ENCODE data around the gene DQX1. TPM values are rescaled to one million over a fixed set of nuclear protein-coding genes. Genes with fewer than 3 reads are reported as not detected.
"Not testable (repeated sequence)": the region's sequence is repeated elsewhere in the genome, so short reads cannot be mapped to it uniquely, and the experiment has no call there.

DQX1 gene
- total RNA-seq, 1 experiment from 2014 or later: 1.3 TPM

GRCh38 chr2:74483675-74484164, 42.3 kb downstream of the DQX1 start:
- DNase-seq (ENCODE audit: low spot score); H3K9me3 Mint-ChIP-seq; H3K27me3 Mint-ChIP-seq (ENCODE audit: low read depth); ATAC-seq: not testable (repeated sequence)
- CTCF ChIA-PET: interaction anchor here (1.0 to 4.6 kb wide), 18 partner anchors 10 to 148 kb away, joined by 3 to 43 read pairs (median 8); partner anchors contain the start of genes AUP1, DQX1, HTRA2 and INO80B
- TF ChIP-seq GTF2I (CRISPR knock-in tag; conservative IDR thresholded peaks at IDR 0.05) (peak; percentile 81; the same call in 1 of the 2 replicates), ZNF121 (CRISPR knock-in tag; IDR thresholded peaks at IDR 0.05) (peak; percentile 77; the same call in 1 of the 2 replicates)
- H3K27ac Mint-ChIP-seq: peak overlapping the region; percentile 100
- H3K4me3 Mint-ChIP-seq: peak overlapping the region; percentile 100
- H3K36me3 Mint-ChIP-seq: peaks cover 22% of the 10 kb centered on the region
- POLR2A ChIA-PET: interaction anchor here (0.7 to 2.2 kb wide), 5 partner anchors 10 to 43 kb away, joined by 3 to 13 read pairs (median 4); partner anchors contain the start of gene WBP1
- H3K4me1 Mint-ChIP-seq: peaks cover 10% of the 10 kb centered on the region

- Mint-ChIP-seq H3K27me3 (ENCODE audit: low read depth) (no peaks in the 10 kb centered on the region), H3K9me3 (no peaks in the 10 kb centered on the region), H3K4me3 (peak within 1 kb of the TSS; percentile 100), H3K36me3 (peaks cover 22% of the 10 kb centered on the region), H3K4me1 (peaks cover 10% of the 10 kb centered on the region), H3K27ac (peak within 1 kb of the TSS; percentile 100)
- ATAC-seq (peak; percentile 91), DNase-seq (ENCODE audit: low spot score) (peak; percentile 96)
- POLR2A ChIA-PET: interaction anchor here (0.6 to 2.2 kb wide), 9 partner anchors 11 to 162 kb away, joined by 3 to 13 read pairs (median 4); partner anchors contain the start of genes C2orf81, DQX1, LBX2 and MRPL53
- CTCF ChIA-PET: interaction anchor here (0.8 to 4.6 kb wide), 26 partner anchors 10 to 192 kb away, joined by 3 to 43 read pairs (median 6); partner anchors contain the start of genes AUP1, DQX1, HTRA2 and INO80B
- TF ChIP-seq SP1 (CRISPR knock-in tag; conservative IDR thresholded peaks at IDR 0.05): peak; percentile 85
- peak; percentile 14; the same call in 1 of the 2 replicates for TF ChIP-seq ZNF232 (CRISPR knock-in tag; IDR thresholded peaks at IDR 0.05)
- peak; percentile 13; the same call in 1 of the 2 replicates for TF ChIP-seq SMAD3 (CRISPR knock-in tag; IDR thresholded peaks at IDR 0.05; ENCODE audit: borderline replicate concordance)
- TF ChIP-seq ZBTB43 (CRISPR knock-in tag; IDR thresholded peaks at IDR 0.05): peak; percentile 61; the same call in 1 of the 2 replicates
- TF ChIP-seq TEAD1 (CRISPR knock-in tag; IDR thresholded peaks at IDR 0.05): 0 out of 2 replicates have a peak, but pooled peaks have one; percentile 14
- TF ChIP-seq CREB1 (CRISPR knock-in tag; IDR thresholded peaks at IDR 0.05): no peak
- TF ChIP-seq NR3C1 (CRISPR knock-in tag; conservative IDR thresholded peaks at IDR 0.05; ENCODE audit: low read depth): no peak
- TF ChIP-seq PRDM15 (CRISPR knock-in tag; IDR thresholded peaks at IDR 0.05): peak; percentile 56; the same call in 1 of the 2 replicates
- peak; percentile 77 for TF ChIP-seq FOXK1 (CRISPR knock-in tag; IDR thresholded peaks at IDR 0.05)
- TF ChIP-seq ZNF281 (CRISPR knock-in tag; IDR thresholded peaks at IDR 0.05): 0 out of 2 replicates have a peak, but pooled peaks have one; percentile 21
- TF ChIP-seq ATF2 (CRISPR knock-in tag; IDR thresholded peaks at IDR 0.05; ENCODE audit: borderline replicate concordance, low read depth): no peak
- TF ChIP-seq ZNF263 (CRISPR knock-in tag; IDR thresholded peaks at IDR 0.05; ENCODE audit: low read depth): no peak
- peak; percentile 94 for TF ChIP-seq NR2C2 (CRISPR knock-in tag; IDR thresholded peaks at IDR 0.05)
- no peak for TF ChIP-seq RELA (CRISPR knock-in tag; IDR thresholded peaks at IDR 0.05; ENCODE audit: borderline replicate concordance)
- peak; percentile 84 for TF ChIP-seq ETV6 (CRISPR knock-in tag; IDR thresholded peaks at IDR 0.05)
- TF ChIP-seq SMAD4 (CRISPR knock-in tag; IDR thresholded peaks at IDR 0.05): no peak
- TF ChIP-seq TCF7 (CRISPR knock-in tag; IDR thresholded peaks at IDR 0.05; ENCODE audit: low read depth): no peak; the same call in 1 of the 2 replicates
- TF ChIP-seq ZNF423 (CRISPR knock-in tag; IDR thresholded peaks at IDR 0.05): no peak
- TF ChIP-seq HMGXB4 (CRISPR knock-in tag; IDR thresholded peaks at IDR 0.05): peak; percentile 86
Measured at GRCh38 chr2:74482801-74483674, 43.0 kb downstream of the DQX1 start, which contains the start of the genes CCDC142 and TTC31. TSS of gene CCDC142 (minus strand) at chr2:74482998. CDS start at chr2:74482837, 161 bp downstream. TSS of gene TTC31 (plus strand) at chr2:74483081. CDS start at chr2:74483096, 15 bp downstream.

Measured in WTC11 (cell line).